GF-D8 (cell line): ENCODE measurements around the gene MAML3.
A peak's percentile ranks its signal among the peaks of the same experiment; 100 is the strongest.

Experiments used
- DNase-seq: peaks from one replicate; lab custom pipeline; 2025; lab: John Stamatoyannopoulos, UW

The MAML3 gene

DNA sequence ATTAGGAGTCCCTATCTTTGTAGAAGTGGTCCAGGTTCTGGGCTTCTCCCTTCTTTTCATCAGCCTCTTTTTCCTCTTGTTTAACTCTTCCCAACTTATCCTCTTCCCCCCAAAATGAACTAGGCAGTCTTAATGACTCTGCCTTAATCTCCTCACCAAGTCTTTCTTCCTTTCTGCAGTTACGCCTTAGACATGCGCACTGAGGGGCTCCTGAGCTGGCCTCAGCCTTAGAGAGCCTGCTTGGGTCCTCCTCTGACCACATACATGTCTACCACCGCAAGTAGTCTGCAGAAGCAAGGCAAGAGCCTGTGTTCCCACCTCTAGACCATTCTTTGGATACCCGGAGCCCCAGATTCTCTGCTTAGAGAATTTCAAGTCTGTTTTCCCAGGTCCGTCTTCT, 288.4 kb downstream of the MAML3 start:
- DNase-seq: no peak

- no peak for DNase-seq
Measured at GRCh38 chr4:139863531-139863930, 290.5 kb downstream of the MAML3 start.

GRCh38 chr4:139861471-139861870, 292.5 kb downstream of the MAML3 start:
- DNase-seq: no peak

DNA sequence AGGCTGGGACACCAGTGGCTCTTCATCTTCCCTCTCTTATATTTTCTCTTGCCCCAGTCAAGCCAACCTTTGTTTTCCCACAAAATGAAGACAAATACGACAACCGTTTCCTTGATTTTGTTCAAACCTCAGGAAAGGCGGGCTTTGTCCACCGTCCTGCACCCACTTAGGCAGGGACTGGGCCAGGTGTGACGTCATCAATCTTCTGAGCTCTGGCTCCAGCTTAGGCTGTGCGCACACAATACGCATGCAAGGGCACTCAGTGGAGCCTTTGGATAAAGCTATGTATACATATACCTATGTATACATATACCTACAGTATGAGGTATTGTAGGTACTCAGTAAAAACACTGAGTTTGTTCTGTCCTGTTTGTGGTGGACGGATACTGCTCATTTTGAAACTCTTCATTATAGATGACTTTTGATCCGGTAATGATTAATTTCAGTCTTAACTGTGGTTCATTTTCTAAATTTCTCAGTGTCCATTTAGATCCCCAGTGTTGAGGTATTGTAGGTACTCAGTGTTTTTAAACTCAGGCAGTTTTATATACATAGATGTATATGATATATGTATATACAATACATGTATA, 293.5 kb downstream of the MAML3 start:
- no peak for DNase-seq

DNA sequence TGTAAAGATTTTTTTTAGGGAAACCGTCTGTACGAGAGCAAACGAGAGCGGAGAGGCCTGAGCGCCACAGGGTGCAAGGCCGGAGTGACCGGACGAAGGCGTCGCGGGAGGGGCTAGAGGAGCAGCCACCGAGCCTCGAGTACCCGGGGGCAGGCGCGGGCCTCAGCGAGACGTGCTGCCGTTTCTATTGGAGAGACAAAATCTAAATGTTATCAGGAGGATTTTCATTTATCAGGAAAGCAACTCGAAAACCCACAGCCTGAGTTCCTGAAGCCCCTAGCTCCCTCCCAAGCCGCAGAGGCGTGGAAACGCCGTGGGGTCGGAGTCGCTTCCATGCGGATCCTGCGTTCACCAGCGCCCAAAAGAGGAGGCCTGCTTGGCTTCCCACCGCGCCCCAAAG, 294.1 kb downstream of the MAML3 start:
- no peak for DNase-seq

- DNase-seq: no peak
Measured at GRCh38 chr4:139858436-139859205, 295.4 kb downstream of the MAML3 start.

- DNase-seq: no peak
Measured at GRCh38 chr4:139857977-139858376, 296.0 kb downstream of the MAML3 start.

GRCh38 chr4:139857021-139857420, 297.0 kb downstream of the MAML3 start:
- peak; percentile 85 for DNase-seq

GRCh38 chr4:139854668-139855403, 299.1 kb downstream of the MAML3 start:
- DNase-seq: no peak

GRCh38 chr4:139853309-139853708, 300.7 kb downstream of the MAML3 start:
- no peak for DNase-seq

DNA sequence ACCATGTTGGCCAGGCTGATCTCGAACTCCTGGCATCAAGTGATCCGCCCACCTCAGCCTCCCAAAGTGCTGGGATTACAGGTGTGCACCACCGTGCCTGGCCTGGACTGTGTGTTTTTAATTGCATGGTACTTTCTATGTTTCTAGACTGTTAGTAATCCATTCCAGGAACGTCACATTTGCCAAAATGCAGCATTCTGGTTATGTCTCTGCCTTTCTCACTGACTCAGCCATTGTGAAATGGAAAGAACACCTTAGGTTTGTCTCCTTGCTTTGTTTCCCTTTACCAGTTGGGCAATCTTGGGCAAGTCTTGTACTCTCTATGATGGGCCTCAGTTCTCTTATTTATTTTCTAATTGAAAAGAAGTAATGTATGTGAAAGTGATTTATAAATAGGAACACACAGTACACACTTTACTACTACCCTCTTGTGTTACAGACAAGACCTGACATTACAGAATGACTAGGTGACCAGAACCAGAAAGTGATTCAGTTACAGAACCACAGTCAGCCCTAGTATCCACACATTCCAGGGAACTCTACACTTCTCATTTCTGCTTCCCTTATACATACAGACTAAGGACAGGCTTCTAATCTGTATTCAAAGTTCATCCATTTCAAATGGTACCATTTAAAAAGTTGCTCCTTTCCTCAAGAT, 301.2 kb downstream of the MAML3 start:
- DNase-seq: no peak

DNA sequence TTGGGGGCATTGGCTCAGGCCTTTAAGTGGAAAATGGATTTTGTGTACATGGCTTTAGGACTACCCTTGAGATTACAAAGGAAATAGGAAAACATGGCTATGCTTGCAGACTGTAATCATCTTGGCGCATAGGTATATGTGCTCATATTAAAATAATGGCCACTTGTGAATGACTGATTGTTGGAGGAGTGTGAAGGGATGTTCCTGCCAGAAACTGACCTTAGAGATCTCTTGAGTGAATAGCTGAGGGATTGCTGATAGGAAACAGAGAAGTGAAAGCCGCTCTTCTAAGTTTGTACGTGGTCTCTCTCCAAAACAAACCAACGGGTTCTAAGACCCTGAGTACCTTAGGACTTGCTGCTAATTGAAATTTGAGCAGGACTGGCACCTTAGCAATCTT, 302.3 kb downstream of the MAML3 start:
- no peak for DNase-seq

- DNase-seq: no peak
Measured at GRCh38 chr4:139851133-139851532, 302.9 kb downstream of the MAML3 start.

- DNase-seq: no peak
Measured at GRCh38 chr4:139849219-139849618, 304.8 kb downstream of the MAML3 start.

GRCh38 chr4:139848028-139848427, 306.0 kb downstream of the MAML3 start:
- no peak for DNase-seq

DNA sequence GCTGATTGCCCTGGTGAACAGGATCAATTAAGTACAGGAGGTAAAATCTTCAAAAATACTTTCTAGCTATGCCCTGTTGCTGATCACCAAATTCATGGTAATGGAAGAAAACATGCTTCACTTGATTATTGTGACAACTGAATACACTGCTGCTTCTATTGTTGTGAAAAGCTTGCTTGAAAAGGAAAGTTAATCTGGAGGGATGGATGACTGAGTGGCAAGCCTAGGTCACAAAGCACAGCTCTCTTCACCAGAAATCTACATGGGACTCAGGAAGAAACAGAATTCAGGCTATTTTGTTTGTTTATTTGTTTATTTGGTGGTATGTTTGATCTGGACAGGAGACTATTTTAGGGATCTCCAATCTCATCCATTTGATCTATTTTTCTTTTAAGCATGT, 306.4 kb downstream of the MAML3 start:
- no peak for DNase-seq

- DNase-seq: no peak
Measured at GRCh38 chr4:139846766-139847165, 307.2 kb downstream of the MAML3 start.

DNA sequence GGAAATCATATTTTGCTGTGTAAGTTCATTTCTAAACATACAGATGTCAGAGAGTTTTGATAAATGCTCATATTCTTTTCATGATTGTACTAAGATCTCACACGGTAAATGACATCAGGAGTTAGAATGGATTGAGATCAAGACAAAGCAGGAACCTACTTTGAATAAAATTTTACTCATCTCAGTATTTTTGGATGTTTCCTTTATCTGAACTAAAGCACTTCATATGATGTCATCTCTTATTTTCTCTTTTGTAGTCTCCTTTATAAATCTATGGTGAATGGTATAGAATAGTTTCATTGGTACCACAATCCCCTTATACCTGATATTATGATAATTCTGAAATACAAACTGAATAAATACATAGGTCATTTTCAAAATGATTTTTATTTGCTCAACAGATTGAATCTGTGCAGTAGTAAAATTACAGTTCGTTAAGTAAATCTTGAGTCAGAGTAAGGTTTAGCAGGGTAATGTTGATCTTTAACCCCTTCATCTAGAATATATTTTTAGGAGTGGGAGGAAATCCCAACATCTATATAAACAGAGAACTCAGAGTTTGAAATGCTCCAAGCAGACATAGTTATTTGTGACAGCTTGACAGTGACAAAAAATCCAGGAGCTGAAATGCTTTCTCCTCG, 308.4 kb downstream of the MAML3 start:
- no peak for DNase-seq

- no peak for DNase-seq
Measured at GRCh38 chr4:139844459-139845036, 309.4 kb downstream of the MAML3 start.

DNA sequence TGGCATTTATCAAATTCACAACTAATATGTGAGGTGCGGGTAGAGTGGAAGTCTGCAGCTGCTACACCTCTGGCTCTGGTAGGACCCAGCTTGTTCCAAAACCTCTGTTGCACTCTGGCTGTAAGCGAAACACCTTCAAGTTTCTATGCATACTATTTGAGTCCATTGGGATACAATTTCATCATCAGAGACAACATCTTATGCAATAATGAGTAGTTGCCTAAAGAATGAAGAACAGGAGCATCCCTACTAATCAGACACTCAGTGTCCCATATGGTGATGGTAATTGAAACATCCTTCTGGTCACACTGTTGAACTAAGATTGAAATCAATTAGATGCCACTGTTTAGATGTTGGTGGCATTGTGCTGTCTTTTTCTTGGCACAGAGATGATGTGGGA, 309.9 kb downstream of the MAML3 start:
- no peak for DNase-seq

GRCh38 chr4:139843641-139844040, 310.3 kb downstream of the MAML3 start:
- DNase-seq: no peak
